AG04449 (cell line): ENCODE data around the gene RYR1.
"Not testable (repeated sequence)": the region's sequence is repeated elsewhere in the genome, so short reads cannot be mapped to it uniquely, and the experiment has no call there.

ENCODE experiments used
- CTCF ChIA-PET: fragments of 350-600 bp; formaldehyde crosslinking; extraction: SDS; loops from one replicate; lab custom pipeline; 2021; ENCODE audit warnings: antibody characterized with exemption; lab: Yijun Ruan, JAX
- POLR2A ChIA-PET: fragments of 400-600, 350-600 bp; formaldehyde crosslinking; extraction: SDS; loops from one replicate; lab custom pipeline; 2020; ENCODE audit warnings: antibody characterized with exemption, inconsistent platforms; lab: Yijun Ruan, JAX
- DNase-seq: peaks from one replicate; pipeline ENCODE4 v3.0.0-alpha.2; 2010; ENCODE audit warnings: low read depth, low spot score
- H3K4me3 ChIP-seq: 2 replicates; pipeline ENCODE4 v1.5.1; 2011; ENCODE audit warnings: low read depth, mild to moderate bottlenecking, control low read depth, low read length
- TF ChIP-seq, protein P1 (sequence below): IDR thresholded peaks from one replicate; pipeline ENCODE4 v1.5.1; 2011; ENCODE audit warnings: mild to moderate bottlenecking, moderate library complexity, low read length, control low read depth, inconsistent platforms; ENCODE audit not compliant: insufficient read depth; ENCODE audit errors: missing control alignments

RYR1 gene

DNA sequence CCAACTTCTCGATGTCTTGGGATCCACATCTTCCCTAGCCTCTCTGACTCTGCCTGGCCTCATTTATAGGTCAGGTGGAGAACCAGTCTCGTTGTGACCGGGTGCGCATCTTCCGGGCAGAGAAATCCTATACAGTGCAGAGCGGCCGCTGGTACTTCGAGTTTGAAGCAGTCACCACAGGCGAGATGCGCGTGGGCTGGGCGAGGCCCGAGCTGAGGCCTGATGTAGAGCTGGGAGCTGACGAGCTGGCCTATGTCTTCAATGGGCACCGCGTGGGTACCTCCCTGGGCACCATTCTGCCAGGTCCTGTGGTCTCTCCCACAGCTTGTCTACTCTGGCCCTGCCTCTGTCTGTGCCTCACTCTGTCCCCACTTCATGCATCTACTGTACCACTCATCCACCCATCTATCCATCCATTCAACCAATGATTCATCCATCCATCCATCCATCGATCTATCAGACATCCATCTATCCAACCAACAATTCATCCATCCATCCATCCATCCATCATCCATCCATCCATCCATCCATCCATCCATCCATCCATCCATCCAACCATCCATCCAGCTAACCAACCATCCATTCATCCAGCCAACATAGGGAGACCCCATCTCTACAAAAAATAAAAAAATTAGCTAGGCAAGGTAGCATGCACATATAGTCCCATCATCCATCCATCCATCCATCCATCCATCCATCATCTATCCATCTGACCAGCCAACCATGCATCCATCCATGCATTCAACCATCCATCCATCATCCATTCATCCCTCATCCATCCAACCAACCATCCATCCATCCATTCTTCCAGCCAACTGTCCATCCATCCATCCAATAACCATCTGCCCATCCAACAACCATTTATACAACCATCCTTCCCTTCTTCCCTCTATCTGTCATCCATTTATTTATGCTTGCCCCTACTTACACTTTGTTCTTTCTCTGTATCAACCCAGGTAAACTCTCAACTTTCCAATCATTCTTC is 34.3 kb downstream of the RYR1 start:
- no peak overlapping the region for H3K4me3 ChIP-seq
- CTCF ChIA-PET, result no interaction called here
- POLR2A ChIA-PET, result no interaction called here
- DNase-seq, result no peak
- TF ChIP-seq, protein P1, sequence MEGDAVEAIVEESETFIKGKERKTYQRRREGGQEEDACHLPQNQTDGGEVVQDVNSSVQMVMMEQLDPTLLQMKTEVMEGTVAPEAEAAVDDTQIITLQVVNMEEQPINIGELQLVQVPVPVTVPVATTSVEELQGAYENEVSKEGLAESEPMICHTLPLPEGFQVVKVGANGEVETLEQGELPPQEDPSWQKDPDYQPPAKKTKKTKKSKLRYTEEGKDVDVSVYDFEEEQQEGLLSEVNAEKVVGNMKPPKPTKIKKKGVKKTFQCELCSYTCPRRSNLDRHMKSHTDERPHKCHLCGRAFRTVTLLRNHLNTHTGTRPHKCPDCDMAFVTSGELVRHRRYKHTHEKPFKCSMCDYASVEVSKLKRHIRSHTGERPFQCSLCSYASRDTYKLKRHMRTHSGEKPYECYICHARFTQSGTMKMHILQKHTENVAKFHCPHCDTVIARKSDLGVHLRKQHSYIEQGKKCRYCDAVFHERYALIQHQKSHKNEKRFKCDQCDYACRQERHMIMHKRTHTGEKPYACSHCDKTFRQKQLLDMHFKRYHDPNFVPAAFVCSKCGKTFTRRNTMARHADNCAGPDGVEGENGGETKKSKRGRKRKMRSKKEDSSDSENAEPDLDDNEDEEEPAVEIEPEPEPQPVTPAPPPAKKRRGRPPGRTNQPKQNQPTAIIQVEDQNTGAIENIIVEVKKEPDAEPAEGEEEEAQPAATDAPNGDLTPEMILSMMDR, result no peak

DNA sequence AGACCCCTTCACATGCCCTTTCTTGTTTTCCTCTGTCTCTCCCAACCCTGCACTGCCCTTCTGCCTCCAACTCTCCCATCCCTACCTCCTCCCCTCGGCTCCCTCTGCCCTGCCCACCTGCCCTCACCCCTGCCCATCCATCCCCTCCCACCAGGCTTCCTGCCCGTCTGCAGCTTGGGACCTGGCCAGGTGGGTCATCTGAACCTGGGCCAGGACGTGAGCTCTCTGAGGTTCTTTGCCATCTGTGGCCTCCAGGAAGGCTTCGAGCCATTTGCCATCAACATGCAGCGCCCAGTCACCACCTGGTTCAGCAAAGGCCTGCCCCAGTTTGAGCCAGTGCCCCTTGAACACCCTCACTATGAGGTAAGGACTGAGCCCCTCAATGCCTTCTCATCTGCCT is 35.7 kb downstream of the RYR1 start:
- CTCF ChIA-PET, result no interaction called here
- POLR2A ChIA-PET, result no interaction called here
- no peak overlapping the region for H3K4me3 ChIP-seq
- TF ChIP-seq, protein P1, result no peak
- no peak for DNase-seq

DNA sequence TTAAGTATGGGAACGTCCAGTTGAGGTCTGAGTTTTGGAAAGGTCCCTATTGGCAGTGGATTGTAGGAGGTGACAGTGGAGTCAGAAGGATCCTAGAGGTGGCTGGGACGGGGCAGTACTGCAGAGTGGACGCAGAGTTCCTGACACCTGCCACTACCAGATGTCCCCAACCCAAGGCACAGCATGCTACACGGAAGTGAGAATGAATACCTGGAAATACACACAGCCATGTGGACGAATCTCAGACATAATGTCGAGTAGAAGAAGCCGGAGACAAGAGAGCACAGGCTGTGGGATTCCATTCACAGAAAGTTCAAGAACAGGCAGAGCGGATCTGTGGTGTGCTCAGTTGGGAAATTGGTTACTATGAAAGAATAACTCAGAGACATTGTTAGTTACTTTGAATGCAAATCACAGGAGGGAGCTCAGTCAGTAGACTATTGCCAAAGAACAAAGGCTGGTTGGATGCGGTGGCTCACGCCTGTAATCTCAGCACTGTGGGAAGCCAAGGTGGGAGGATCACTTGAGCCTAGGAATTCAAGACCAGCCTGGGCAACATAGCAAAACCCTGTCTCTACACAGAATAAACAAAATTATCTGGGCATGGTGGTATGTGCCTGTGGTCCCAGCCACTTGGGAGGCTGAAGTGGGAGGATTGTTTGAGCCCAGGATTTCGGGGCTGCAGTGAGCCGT is 37.4 kb downstream of the RYR1 start:
- H3K4me3 ChIP-seq, result no peak overlapping the region
- POLR2A ChIA-PET, result no interaction called here
- TF ChIP-seq, protein P1, result no peak
- CTCF ChIA-PET, result no interaction called here
- DNase-seq, result no peak

DNA sequence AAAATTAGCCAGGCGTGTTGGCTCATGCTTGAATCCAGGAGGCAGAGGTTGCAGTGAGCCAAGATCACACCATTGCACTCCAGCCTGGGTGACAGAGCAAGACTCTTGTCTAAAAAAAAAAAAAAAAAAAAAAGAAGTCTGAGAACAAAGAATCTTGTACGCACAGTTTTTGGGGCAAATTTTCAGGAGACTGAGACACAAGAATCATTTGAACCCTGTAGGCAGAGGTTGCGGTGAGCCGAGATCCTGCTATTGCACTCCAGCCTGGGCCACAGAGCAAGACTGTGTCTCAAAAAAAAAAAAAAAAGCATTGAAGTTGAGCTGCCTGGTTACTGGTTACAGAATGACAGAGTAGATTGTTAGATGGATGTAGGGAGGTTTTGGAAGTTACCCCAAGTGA is 39.2 kb downstream of the RYR1 start:
- CTCF ChIA-PET, POLR2A ChIA-PET, DNase-seq, H3K4me3 ChIP-seq: not testable (repeated sequence)

DNA sequence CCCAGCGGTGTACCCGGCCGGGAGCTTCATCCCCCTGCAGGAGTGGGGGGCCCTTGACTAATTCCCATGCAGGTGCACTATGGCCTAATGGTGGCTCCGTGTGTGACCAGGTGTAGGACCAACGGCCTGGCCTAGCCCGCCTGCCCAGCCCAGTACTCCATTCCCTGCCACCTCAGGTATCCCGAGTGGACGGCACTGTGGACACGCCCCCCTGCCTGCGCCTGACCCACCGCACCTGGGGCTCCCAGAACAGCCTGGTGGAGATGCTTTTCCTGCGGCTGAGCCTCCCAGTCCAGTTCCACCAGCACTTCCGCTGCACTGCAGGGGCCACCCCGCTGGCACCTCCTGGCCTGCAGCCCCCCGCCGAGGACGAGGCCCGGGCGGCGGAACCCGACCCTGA is 39.7 kb downstream of the RYR1 start:
- CTCF ChIA-PET, result no interaction called here
- TF ChIP-seq, protein P1, result no peak
- POLR2A ChIA-PET, result no interaction called here
- no peak for DNase-seq
- no peak overlapping the region for H3K4me3 ChIP-seq

DNA sequence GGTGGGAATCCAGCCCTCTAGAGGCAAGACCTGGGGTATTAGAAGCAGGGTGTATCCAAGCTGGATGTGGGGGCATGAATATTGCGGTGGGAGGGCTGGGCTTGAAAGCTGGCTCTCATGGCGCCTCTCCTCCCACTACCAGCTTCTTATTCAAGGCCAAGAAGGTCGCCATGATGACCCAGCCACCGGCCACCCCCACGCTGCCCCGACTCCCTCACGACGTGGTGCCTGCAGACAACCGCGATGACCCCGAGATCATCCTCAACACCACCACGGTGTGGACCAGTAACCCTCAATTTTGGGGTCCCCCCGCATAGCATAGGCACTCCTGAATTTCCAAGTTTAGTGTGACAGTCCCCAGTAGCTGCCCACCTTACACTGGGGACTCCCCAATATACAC is 41.7 kb downstream of the RYR1 start:
- CTCF ChIA-PET, result no interaction called here
- TF ChIP-seq, protein P1, result no peak
- H3K4me3 ChIP-seq, result no peak overlapping the region
- POLR2A ChIA-PET, result no interaction called here
- DNase-seq, result no peak
